ENCODE measurements around the gene PTTG1IP.
"Not testable (repeated sequence)": the region's sequence is repeated elsewhere in the genome, so short reads cannot be mapped to it uniquely, and the experiment has no call there.

Gene PTTG1IP

GRCh38 chr21:44880405-44881197 lies 7.1 kb upstream of the PTTG1IP start:
- peak in 1 of 2 donors; percentile 41 for DNase-seq

- DNase-seq = not testable (repeated sequence)
Measured at GRCh38 chr21:44879238-44879637, 5.7 kb upstream of the PTTG1IP start.

- peak in 1 of 2 donors; percentile 37 for DNase-seq
Measured at GRCh38 chr21:44878053-44878982, 4.8 kb upstream of the PTTG1IP start.

- no peak for DNase-seq
Measured at GRCh38 chr21:44876849-44877575, 3.5 kb upstream of the PTTG1IP start.

- DNase-seq = peak in 1 of 2 donors; percentile 51
Measured at GRCh38 chr21:44875316-44875700, 1.8 kb upstream of the PTTG1IP start.

- peak; percentile 62 to 67 for DNase-seq
Measured at GRCh38 chr21:44874497-44875315, 1.2 kb upstream of the PTTG1IP start.

- no peak for DNase-seq
Measured at GRCh38 chr21:44874240-44874496, 678 bp upstream of the PTTG1IP start.

GRCh38 chr21:44872649-44873355 lies 688 bp downstream of the PTTG1IP start:
- no peak for DNase-seq

GRCh38 chr21:44872323-44872648 lies 1.2 kb downstream of the PTTG1IP start:
- DNase-seq = no peak

- DNase-seq = no peak
Measured at GRCh38 chr21:44871576-44872269, 1.8 kb downstream of the PTTG1IP start.

- no peak for DNase-seq
Measured at GRCh38 chr21:44870748-44871495, 2.6 kb downstream of the PTTG1IP start.

- DNase-seq = peak in 1 of 2 donors; percentile 38
Measured at GRCh38 chr21:44869781-44870747, 3.4 kb downstream of the PTTG1IP start.

- DNase-seq = no peak
Measured at GRCh38 chr21:44868707-44869106, 4.8 kb downstream of the PTTG1IP start.

- DNase-seq = peak; percentile 49 to 74
Measured at GRCh38 chr21:44867999-44868700, 5.3 kb downstream of the PTTG1IP start.

- DNase-seq = no peak
Measured at GRCh38 chr21:44867464-44867863, 6.0 kb downstream of the PTTG1IP start.

GRCh38 chr21:44866780-44867179 lies 6.7 kb downstream of the PTTG1IP start:
- no peak for DNase-seq

- peak; percentile 35 to 43 for DNase-seq
Measured at GRCh38 chr21:44865561-44866280, 7.8 kb downstream of the PTTG1IP start.

Data from CD4-positive, alpha-beta T cell treated with Interferon alpha-2 for 1 hour (primary cell).